ENCODE measurements around the gene MMAB.

GRCh38 chr12:109553906-109554500, 19.3 kb downstream of the MMAB start:
- TF ChIP-seq ZNF274 (IDR thresholded peaks at IDR 0.05; ENCODE audit: low read depth, low read length) (no peak), YY1 (IDR thresholded peaks at IDR 0.05; ENCODE audit: insufficient read depth, insufficient read length) (no peak), SUZ12 (IDR thresholded peaks at IDR 0.05; ENCODE audit: extremely low read depth, insufficient read depth, insufficient read length) (no peak)
